ENCODE measurements around the gene TMCO2. TPM values are rescaled to one million over a fixed set of nuclear protein-coding genes. Genes with fewer than 3 reads are reported as not detected.

TMCO2 gene
- total RNA-seq, 2 donors from 2014 or later, result not detected

GRCh38 chr1:40240390-40240789 is 7.3 kb upstream of the TMCO2 start:
- no peak overlapping the region for H3K4me3 ChIP-seq
- H3K9ac ChIP-seq (ENCODE audit: low read depth in 2 of 2, low read length in 2 of 2), result no peak overlapping the region
- DNase-seq, result no peak
- no peaks in the 10 kb centered on the region for H3K4me1 ChIP-seq
- H3K36me3 ChIP-seq, result peaks cover 15% of the 10 kb centered on the region
- intact Hi-C loops (cut with DNase I), result no loop called here
- no peak for TF ChIP-seq CTCF (IDR thresholded peaks at IDR 0.05)
- no peak overlapping the region for H3K27ac ChIP-seq
- no peaks in the 10 kb centered on the region for H3K27me3 ChIP-seq
- no peaks in the 10 kb centered on the region for H3K9me3 ChIP-seq

- TF ChIP-seq CTCF (IDR thresholded peaks at IDR 0.05), result no peak
- no peaks in the 10 kb centered on the region for H3K9me3 ChIP-seq
- no peak for DNase-seq
- H3K27me3 ChIP-seq, result no peaks in the 10 kb centered on the region
- H3K36me3 ChIP-seq, result peaks cover 12% of the 10 kb centered on the region
- H3K4me3 ChIP-seq, result no peak overlapping the region
- no peak overlapping the region for H3K27ac ChIP-seq
- intact Hi-C loops (cut with DNase I), result no loop called here
- no peaks in the 10 kb centered on the region for H3K4me1 ChIP-seq
- H3K9ac ChIP-seq (ENCODE audit: low read depth in 2 of 2, low read length in 2 of 2), result no peak overlapping the region
Measured at GRCh38 chr1:40241362-40241761, 6.4 kb upstream of the TMCO2 start.

GRCh38 chr1:40243351-40243750 is 4.4 kb upstream of the TMCO2 start:
- no peak for TF ChIP-seq CTCF (IDR thresholded peaks at IDR 0.05)
- H3K4me1 ChIP-seq, result no peaks in the 10 kb centered on the region
- no peak overlapping the region for H3K9ac ChIP-seq (ENCODE audit: low read depth in 2 of 2, low read length in 2 of 2)
- no peaks in the 10 kb centered on the region for H3K36me3 ChIP-seq
- H3K4me3 ChIP-seq, result no peak overlapping the region
- H3K27me3 ChIP-seq, result no peaks in the 10 kb centered on the region
- H3K9me3 ChIP-seq, result no peaks in the 10 kb centered on the region
- no peak for DNase-seq
- no peak overlapping the region for H3K27ac ChIP-seq
- intact Hi-C loops (cut with DNase I), result no loop called here

- Histone ChIP-seq H3K9me3 (no peaks in the 10 kb centered on the region), H3K36me3 (no peaks in the 10 kb centered on the region), H3K4me3 (no peak overlapping the region), H3K4me1 (no peaks in the 10 kb centered on the region), H3K9ac (ENCODE audit: low read depth in 2 of 2, low read length in 2 of 2) (no peak overlapping the region), H3K27me3 (no peaks in the 10 kb centered on the region), H3K27ac (no peak overlapping the region)
- TF ChIP-seq CTCF (IDR thresholded peaks at IDR 0.05), result no peak
- intact Hi-C loops (cut with DNase I), result no loop called here
- no peak for DNase-seq
Measured at GRCh38 chr1:40244138-40244744, 3.5 kb upstream of the TMCO2 start.

- intact Hi-C loops (cut with DNase I), result no loop called here
- TF ChIP-seq CTCF (IDR thresholded peaks at IDR 0.05), result no peak
- Histone ChIP-seq H3K4me3 (no peak overlapping the region), H3K4me1 (no peaks in the 10 kb centered on the region), H3K9ac (ENCODE audit: low read depth in 2 of 2, low read length in 2 of 2) (no peak overlapping the region), H3K27ac (no peak overlapping the region), H3K36me3 (no peaks in the 10 kb centered on the region), H3K9me3 (no peaks in the 10 kb centered on the region), H3K27me3 (no peaks in the 10 kb centered on the region)
- DNase-seq, result no peak
Measured at GRCh38 chr1:40245686-40246085, 2.1 kb upstream of the TMCO2 start.
